Prostate gland (tissue), 2 donors: ENCODE data around the gene TRAPPC12. TPM values are rescaled to one million over a fixed set of nuclear protein-coding genes. Genes with fewer than 3 reads are reported as not detected.
A peak's percentile ranks its signal among the peaks of the same experiment; 100 is the strongest.

ENCODE experiments used
- DNase-seq: peaks from one replicate; pipeline ENCODE4 v3.0.0-alpha.2; 2019; ENCODE audit warnings: low spot score
- H3K27ac ChIP-seq, 2 donors: fragments of 200-600 bp; sonication (generic); 2 replicates each; pipeline ENCODE4 v1.5.1; 2017 to 2019
- H3K27me3 ChIP-seq: fragments of 200-600 bp; sonication (generic); replicated peaks from 2 replicates; pipeline ENCODE4 v1.5.1; 2019; ENCODE audit not compliant: insufficient read depth
- H3K36me3 ChIP-seq, 2 donors: fragments of 200-600 bp; sonication (generic); 1 replicate in 1 of 2; 2 replicates in 1 of 2; pipeline versions ENCODE4 v1.5.1 to v1.8.1; 2017 to 2019
- H3K4me1 ChIP-seq: fragments of 200-600 bp; sonication (generic); replicated peaks from 2 replicates; pipeline ENCODE4 v1.5.1; 2019
- H3K4me3 ChIP-seq, 2 donors: fragments of 200-600 bp; sonication (generic); 2 replicates each; pipeline ENCODE4 v1.5.1; 2017 to 2019
- H3K9me3 ChIP-seq: fragments of 200-600 bp; sonication (generic); 2 replicates; pipeline ENCODE4 v1.5.1; 2017
- POLR2A ChIP-seq: fragments of 450-650 bp; IDR thresholded peaks from one replicate; pipeline ENCODE4 v1.6.1; 2016; ENCODE audit warnings: antibody characterized with exemption, mild to moderate bottlenecking
- POLR2AphosphoS5 ChIP-seq: sonication (generic); formaldehyde crosslinking; IDR thresholded peaks from one replicate; pipeline ENCODE4 v1.6.1; 2017; ENCODE audit warnings: antibody characterized with exemption
- WGBS: methylation state at CpG from one replicate; pipeline ENCODE4 v1.1.5; 2018; 5-methylcytosine and 5-hydroxymethylcytosine counted together
- intact Hi-C: fragments of 100-400 bp; cut with DNase I; formaldehyde crosslinking; loops from one replicate; pipeline ENCODE4 v1.14.2; 2022
- total RNA-seq, 2 donors: library from RNA; depleted of rRNA; stranded (reverse); fragments of >200 nt; gene quantifications; one replicate each; pipeline ENCODE4 v1.1.0, GENCODE V29; 2016
- TF ChIP-seq, protein P1 (sequence below), 4 experiments: fragments of 200-600 bp in 2 of 4; fragments of 450-650 bp in 2 of 4; sonication (generic) in 2 of 4; IDR thresholded peaks; 1 replicate in 3 of 4; 2 replicates in 1 of 4; pipeline ENCODE4 v1.5.1; 2016 to 2019; ENCODE audit warnings: antibody characterized with exemption in 4 of 4, mild to moderate bottlenecking in 2 of 4, moderate library complexity in 2 of 4

TRAPPC12 gene
- total RNA-seq, 2 donors from 2014 or later, result 114 to 128 TPM

DNA sequence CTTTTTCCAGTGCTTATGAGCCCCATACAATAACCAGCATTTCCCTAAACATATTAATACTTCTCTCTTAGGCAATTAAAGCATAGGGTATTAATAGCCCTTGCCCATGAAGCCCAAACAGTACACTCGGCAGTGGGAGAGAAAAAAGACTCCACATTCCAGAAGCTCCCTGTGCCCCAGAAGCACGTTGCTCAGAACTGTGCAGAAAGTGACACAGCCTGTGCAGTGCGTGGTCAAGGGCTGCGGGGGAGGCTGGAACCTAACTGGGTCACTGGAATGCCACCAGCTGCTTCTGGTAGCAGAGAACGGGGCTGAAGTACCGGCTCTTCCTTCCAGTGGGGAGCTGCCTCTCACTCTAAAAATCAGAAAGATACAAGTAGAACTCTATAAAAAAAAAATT, 34.6 kb upstream of the TRAPPC12 start:
- H3K27me3 ChIP-seq, result no peaks in the 10 kb centered on the region
- no peak overlapping the region for H3K4me3 ChIP-seq
- no peak for DNase-seq
- TF ChIP-seq POLR2A (no peak), POLR2AphosphoS5 (no peak)
- TF ChIP-seq, protein P1, sequence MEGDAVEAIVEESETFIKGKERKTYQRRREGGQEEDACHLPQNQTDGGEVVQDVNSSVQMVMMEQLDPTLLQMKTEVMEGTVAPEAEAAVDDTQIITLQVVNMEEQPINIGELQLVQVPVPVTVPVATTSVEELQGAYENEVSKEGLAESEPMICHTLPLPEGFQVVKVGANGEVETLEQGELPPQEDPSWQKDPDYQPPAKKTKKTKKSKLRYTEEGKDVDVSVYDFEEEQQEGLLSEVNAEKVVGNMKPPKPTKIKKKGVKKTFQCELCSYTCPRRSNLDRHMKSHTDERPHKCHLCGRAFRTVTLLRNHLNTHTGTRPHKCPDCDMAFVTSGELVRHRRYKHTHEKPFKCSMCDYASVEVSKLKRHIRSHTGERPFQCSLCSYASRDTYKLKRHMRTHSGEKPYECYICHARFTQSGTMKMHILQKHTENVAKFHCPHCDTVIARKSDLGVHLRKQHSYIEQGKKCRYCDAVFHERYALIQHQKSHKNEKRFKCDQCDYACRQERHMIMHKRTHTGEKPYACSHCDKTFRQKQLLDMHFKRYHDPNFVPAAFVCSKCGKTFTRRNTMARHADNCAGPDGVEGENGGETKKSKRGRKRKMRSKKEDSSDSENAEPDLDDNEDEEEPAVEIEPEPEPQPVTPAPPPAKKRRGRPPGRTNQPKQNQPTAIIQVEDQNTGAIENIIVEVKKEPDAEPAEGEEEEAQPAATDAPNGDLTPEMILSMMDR (IDR thresholded peaks at IDR 0.05), result no peak
- 92% methylated on average over 6 of the region's 6 CpGs for WGBS
- H3K9me3 ChIP-seq, result no peaks in the 10 kb centered on the region
- intact Hi-C loops, result no loop called here
- H3K27ac ChIP-seq, result no peak overlapping the region
- no peaks in the 10 kb centered on the region for H3K4me1 ChIP-seq
- no peaks in the 10 kb centered on the region for H3K36me3 ChIP-seq

DNA sequence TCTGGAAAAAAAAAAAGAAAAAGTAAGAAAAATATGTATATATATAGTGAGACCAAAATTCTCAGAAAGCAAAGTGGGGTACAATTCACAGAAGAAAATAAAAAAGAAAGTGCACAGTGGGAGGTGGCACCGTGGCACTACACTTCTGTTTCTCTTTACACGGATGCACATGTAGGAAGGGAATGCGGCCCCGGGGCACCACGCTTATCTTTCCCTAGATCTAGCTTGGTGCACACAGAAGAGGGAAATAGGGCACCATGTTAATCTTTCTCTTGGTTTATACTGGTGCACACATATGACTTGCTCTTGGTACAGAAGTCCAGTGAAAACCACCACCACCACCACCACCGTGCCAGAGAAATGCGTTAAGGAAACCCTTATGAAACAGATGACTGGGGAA, 33.9 kb upstream of the TRAPPC12 start:
- intact Hi-C loops, result no loop called here
- Histone ChIP-seq H3K27ac (no peak overlapping the region), H3K9me3 (no peaks in the 10 kb centered on the region), H3K27me3 (no peaks in the 10 kb centered on the region), H3K4me1 (no peaks in the 10 kb centered on the region), H3K36me3 (no peaks in the 10 kb centered on the region), H3K4me3 (no peak overlapping the region)
- TF ChIP-seq, protein P1 (IDR thresholded peaks at IDR 0.05), result no peak
- TF ChIP-seq POLR2A, result no peak
- TF ChIP-seq POLR2AphosphoS5, result no peak
- 90% methylated on average over 7 of the region's 7 CpGs for WGBS
- no peak for DNase-seq

DNA sequence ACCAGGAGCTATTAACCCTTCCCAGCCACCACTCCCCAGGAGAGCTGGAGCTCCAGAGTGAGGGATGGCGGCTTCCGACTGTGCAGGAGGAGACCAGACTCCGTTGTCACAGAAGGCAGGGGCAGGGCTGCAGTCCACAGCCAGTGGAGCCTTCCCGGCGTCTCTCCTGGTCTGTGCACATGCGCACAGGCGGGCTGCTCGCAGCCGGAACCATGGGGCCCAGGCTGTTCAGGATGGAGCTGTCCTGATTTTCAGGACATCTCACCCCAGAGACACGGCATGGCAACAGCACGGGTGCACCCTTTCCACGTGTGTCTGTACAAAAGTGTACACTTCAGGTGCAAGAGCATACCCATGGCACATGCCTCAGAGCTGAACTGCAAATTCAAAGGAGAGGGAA, 30.7 kb upstream of the TRAPPC12 start:
- H3K27me3 ChIP-seq, result no peaks in the 10 kb centered on the region
- H3K4me1 ChIP-seq, result no peaks in the 10 kb centered on the region
- no peaks in the 10 kb centered on the region for H3K9me3 ChIP-seq
- intact Hi-C loops, result no loop called here
- peak overlapping the region; percentile 8 to 15 for H3K4me3 ChIP-seq
- peak overlapping the region; percentile 53 to 57 for H3K27ac ChIP-seq
- peak; percentile 36 for DNase-seq
- WGBS, result 54% methylated on average over 12 of the region's 12 CpGs
- TF ChIP-seq POLR2AphosphoS5, result no peak
- no peak for TF ChIP-seq POLR2A
- TF ChIP-seq, protein P1 (IDR thresholded peaks at IDR 0.05), result no peak
- H3K36me3 ChIP-seq, result no peaks in the 10 kb centered on the region

DNA sequence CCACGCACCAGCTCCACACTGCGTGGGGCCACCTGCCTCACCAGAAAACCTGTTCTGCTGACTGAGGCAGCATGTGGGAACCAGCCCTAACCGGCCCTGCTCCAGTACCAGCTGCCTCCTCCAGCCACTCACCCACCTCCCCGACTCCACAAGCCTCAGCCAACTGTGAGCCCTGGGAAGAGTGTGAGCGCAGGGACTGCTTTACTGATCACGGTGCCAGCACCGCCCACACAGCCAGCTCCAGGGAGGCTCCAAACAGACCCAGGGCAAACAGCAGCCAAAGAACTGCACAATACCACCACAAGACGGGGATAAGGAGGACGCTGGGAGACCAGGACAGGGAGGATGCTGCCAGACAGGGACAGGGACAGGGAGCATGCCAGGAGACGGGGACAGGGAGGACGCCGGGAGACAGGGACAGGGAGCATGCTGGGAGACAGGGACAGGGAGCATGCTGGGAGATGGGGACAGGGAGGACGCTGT, 30.2 kb upstream of the TRAPPC12 start:
- Histone ChIP-seq H3K4me3 (peak overlapping the region; percentile 8 to 15), H3K27ac (peak overlapping the region; percentile 53 to 57)

DNA sequence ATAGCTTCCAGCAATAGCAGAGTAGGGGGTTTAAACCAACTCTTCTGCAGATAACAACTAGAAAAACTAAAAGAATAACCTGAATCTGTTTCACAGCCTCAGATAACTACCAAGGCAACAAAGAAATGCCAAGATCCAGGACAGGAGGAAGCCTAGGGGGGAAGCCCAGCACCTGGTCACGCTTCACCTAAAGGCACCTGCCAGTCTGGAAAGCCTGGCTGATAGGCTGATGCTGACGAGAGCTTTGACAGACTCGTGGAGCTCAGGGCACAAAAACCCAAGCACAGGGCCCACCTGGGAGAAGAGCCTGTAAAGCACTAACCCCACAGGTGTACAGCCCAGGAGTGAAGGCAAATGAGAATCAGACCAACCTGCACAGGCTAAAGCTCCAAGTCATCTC, 24.5 kb upstream of the TRAPPC12 start:
- TF ChIP-seq, protein P1 (IDR thresholded peaks at IDR 0.05), result no peak
- no peak for TF ChIP-seq POLR2AphosphoS5
- TF ChIP-seq POLR2A, result no peak
- no peak for DNase-seq
- H3K9me3 ChIP-seq, result no peaks in the 10 kb centered on the region
- no peaks in the 10 kb centered on the region for H3K4me1 ChIP-seq
- no peaks in the 10 kb centered on the region for H3K36me3 ChIP-seq
- no peak overlapping the region for H3K27ac ChIP-seq
- no peaks in the 10 kb centered on the region for H3K27me3 ChIP-seq
- intact Hi-C loops, result no loop called here
- WGBS, result 88% methylated on average over 3 of the region's 3 CpGs
- no peak overlapping the region for H3K4me3 ChIP-seq

More for the DNA sequence above, 30.2 kb upstream of the TRAPPC12 start:
- peak; percentile 56 for DNase-seq
- Histone ChIP-seq H3K9me3 (no peaks in the 10 kb centered on the region), H3K27me3 (no peaks in the 10 kb centered on the region), H3K4me1 (no peaks in the 10 kb centered on the region), H3K36me3 (no peaks in the 10 kb centered on the region)
- WGBS, result 31% methylated on average over 12 of the region's 13 CpGs
- peak; percentile 32 for TF ChIP-seq POLR2AphosphoS5
- TF ChIP-seq, protein P1 (IDR thresholded peaks at IDR 0.05), result no peak
- no peak for TF ChIP-seq POLR2A
- intact Hi-C loops, result no loop called here
